OCI-LY1 (cell line): ENCODE results near the gene LRRC70.

ENCODE experiments used
- H2AFZ ChIP-seq: fragments of 200-600 bp; sonication (generic), shearing (Covaris generic); 2 replicates; pipeline ENCODE4 v1.6.0; 2014; ENCODE audit warnings: antibody characterized with exemption, mild to moderate bottlenecking, low read length
- H3F3A ChIP-seq: fragments of 200-600 bp; sonication (generic), shearing (Covaris generic); 2 replicates; pipeline ENCODE4 v1.6.0; 2014; ENCODE audit warnings: mild to moderate bottlenecking, antibody characterized with exemption, low read length, moderate library complexity; ENCODE audit not compliant: insufficient read depth
- H3K27ac ChIP-seq: fragments of 200-600 bp; sonication (generic); 2 replicates; pipeline ENCODE4 v1.5.1; 2014; ENCODE audit warnings: low read length, mixed run types, mild to moderate bottlenecking, low read depth; ENCODE audit not compliant: poor library complexity, severe bottlenecking
- H3K27me3 ChIP-seq: fragments of 200-600 bp; sonication (generic); 2 replicates; pipeline ENCODE4 v1.6.0; 2014; ENCODE audit warnings: antibody characterized with exemption, mild to moderate bottlenecking, low read length, moderate library complexity; ENCODE audit not compliant: insufficient read depth
- H3K36me3 ChIP-seq: fragments of 200-600 bp; sonication (generic); 2 replicates; pipeline ENCODE4 v1.6.1; 2014; ENCODE audit warnings: mild to moderate bottlenecking, antibody characterized with exemption, low read length, moderate library complexity, mixed read lengths; ENCODE audit not compliant: insufficient read depth
- H3K4me1 ChIP-seq: fragments of 200-600 bp; sonication (generic); 2 replicates; pipeline ENCODE4 v1.5.1; 2014; ENCODE audit warnings: mild to moderate bottlenecking, low read length, moderate library complexity; ENCODE audit not compliant: insufficient read depth, severe bottlenecking
- H3K4me2 ChIP-seq: fragments of 200-600 bp; sonication (generic), shearing (Covaris generic); 2 replicates; pipeline ENCODE4 v1.6.1; 2014; ENCODE audit warnings: low read length
- H3K4me3 ChIP-seq: fragments of 200-600 bp; sonication (generic); 2 replicates; pipeline ENCODE4 v1.5.1; 2014; ENCODE audit warnings: low read length, low read depth, mild to moderate bottlenecking, mixed read lengths; ENCODE audit not compliant: poor library complexity, severe bottlenecking
- H3K79me2 ChIP-seq: fragments of 200-600 bp; shearing (Covaris generic); 2 replicates; pipeline ENCODE4 v1.6.1; 2016; ENCODE audit warnings: mixed run types, low read length, mixed read lengths; ENCODE audit not compliant: insufficient read depth
- H3K9ac ChIP-seq: fragments of 200-600 bp; sonication (generic), shearing (Covaris generic); 2 replicates; pipeline ENCODE4 v1.6.1; 2014; ENCODE audit warnings: mild to moderate bottlenecking, low read length, mixed read lengths
- H3K9me2 ChIP-seq: fragments of 200-600 bp; sonication (generic), shearing (Covaris generic); 2 replicates; pipeline ENCODE4 v1.6.1; 2014; ENCODE audit warnings: low read depth, mild to moderate bottlenecking, low read length, mixed read lengths
- H3K9me3 ChIP-seq: fragments of 200-600 bp; shearing (Covaris generic); 2 replicates; pipeline ENCODE4 v1.6.1; 2014; ENCODE audit warnings: low read length, mixed read lengths
- H4K20me1 ChIP-seq: fragments of 200-600 bp; sonication (generic), shearing (Covaris generic); 2 replicates; pipeline ENCODE4 v1.6.0; 2016; ENCODE audit warnings: mild to moderate bottlenecking, low read length; ENCODE audit not compliant: insufficient read depth
- CTCF ChIP-seq: fragments of 200-600 bp; sonication (generic), shearing (Covaris generic); IDR thresholded peaks from 2 replicates; pipeline ENCODE4 v1.5.1; 2017; ENCODE audit warnings: mild to moderate bottlenecking, antibody characterized with exemption, low read length, moderate library complexity, mixed read lengths
- EZH2 ChIP-seq: fragments of 200-600 bp; sonication (generic), shearing (Covaris generic); IDR thresholded peaks from 2 replicates; pipeline ENCODE4 v1.8.0; 2017; ENCODE audit warnings: borderline replicate concordance, mixed run types, mild to moderate bottlenecking, antibody characterized with exemption, low read length, moderate library complexity, mixed read lengths

Gene LRRC70

GRCh38 chr5:62616615-62617277 is 38.1 kb downstream of the LRRC70 start:
- H3K4me2 ChIP-seq: no peak overlapping the region
- no peaks in the 10 kb centered on the region for H4K20me1 ChIP-seq

GRCh38 chr5:62617943-62618342 is 39.3 kb downstream of the LRRC70 start:
- Histone ChIP-seq H3K27ac (no peak overlapping the region), H3F3A (no peaks in the 10 kb centered on the region), H3K4me1 (no peaks in the 10 kb centered on the region), H3K4me3 (no peak overlapping the region), H3K9ac (no peak overlapping the region), H3K9me3 (no peaks in the 10 kb centered on the region), H2AFZ (no peak overlapping the region), H3K4me2 (no peak overlapping the region), H3K36me3 (no peaks in the 10 kb centered on the region), H4K20me1 (no peaks in the 10 kb centered on the region), H3K9me2 (no peaks in the 10 kb centered on the region), H3K27me3 (no peaks in the 10 kb centered on the region), H3K79me2 (no peaks in the 10 kb centered on the region)
- TF ChIP-seq EZH2 (no peak), CTCF (no peak)

More at GRCh38 chr5:62616615-62617277, 38.1 kb downstream of the LRRC70 start:
- no peaks in the 10 kb centered on the region for H3K27me3 ChIP-seq
- no peaks in the 10 kb centered on the region for H3K9me3 ChIP-seq
- no peaks in the 10 kb centered on the region for H3F3A ChIP-seq
- TF ChIP-seq CTCF: no peak
- TF ChIP-seq EZH2: no peak
- no peak overlapping the region for H3K27ac ChIP-seq
- H3K9me2 ChIP-seq: no peaks in the 10 kb centered on the region
- H3K79me2 ChIP-seq: no peaks in the 10 kb centered on the region
- no peaks in the 10 kb centered on the region for H3K4me1 ChIP-seq
- H2AFZ ChIP-seq: no peak overlapping the region
- no peak overlapping the region for H3K4me3 ChIP-seq
- H3K36me3 ChIP-seq: no peaks in the 10 kb centered on the region
- no peak overlapping the region for H3K9ac ChIP-seq

GRCh38 chr5:62620761-62621160 is 42.1 kb downstream of the LRRC70 start:
- H3K9me2 ChIP-seq: no peaks in the 10 kb centered on the region
- no peaks in the 10 kb centered on the region for H3K4me1 ChIP-seq
- H3K9ac ChIP-seq: no peak overlapping the region
- H3K27ac ChIP-seq: no peak overlapping the region
- TF ChIP-seq EZH2 (no peak), CTCF (no peak)
- H2AFZ ChIP-seq: no peak overlapping the region
- no peak overlapping the region for H3K4me3 ChIP-seq
- no peak overlapping the region for H3K4me2 ChIP-seq
- no peaks in the 10 kb centered on the region for H3F3A ChIP-seq
- no peaks in the 10 kb centered on the region for H3K79me2 ChIP-seq
- no peaks in the 10 kb centered on the region for H3K9me3 ChIP-seq
- H3K36me3 ChIP-seq: no peaks in the 10 kb centered on the region
- H3K27me3 ChIP-seq: no peaks in the 10 kb centered on the region
- no peaks in the 10 kb centered on the region for H4K20me1 ChIP-seq
